ENCODE measurements around the gene MRPL11. TPM values are rescaled to one million over a fixed set of nuclear protein-coding genes. Genes with fewer than 3 reads are reported as not detected.

The MRPL11 gene
- total and polyA plus RNA-seq, 2 donors (not counting 1 experiment from before 2014, with no cell fraction given): 32.7 to 35.7 TPM

- Histone ChIP-seq H3K9ac (ENCODE audit: insufficient read depth, low read length) (no peak overlapping the region), H4K20me1 (ENCODE audit: control insufficient read depth, extremely low read depth, insufficient read depth, low read length) (no peaks in the 10 kb centered on the region), H3K4me1 (ENCODE audit: control insufficient read depth, extremely low read depth, insufficient read depth, low read length) (no peaks in the 10 kb centered on the region), H3K9me3 (ENCODE audit: control insufficient read depth, insufficient read depth, low read depth, low read length) (no peaks in the 10 kb centered on the region), H3K36me3 (ENCODE audit: control insufficient read depth, insufficient read depth, low read length) (no peaks in the 10 kb centered on the region), H3K4me2 (ENCODE audit: extremely low read depth, insufficient read depth, low read length) (no peak overlapping the region), H3K27ac (ENCODE audit: insufficient read depth, low read length) (no peak overlapping the region), H3K4me3 (replicated peaks in 1 of 4; ENCODE audit: control extremely low read depth in 1 of 4, insufficient read depth in 1 of 4, low read depth in 3 of 4, low read length in 4 of 4) (no peak overlapping the region), H3K27me3 (ENCODE audit: control insufficient read depth, insufficient read depth, low read length) (peaks cover 10% of the 10 kb centered on the region), H3K79me2 (ENCODE audit: control insufficient read depth, insufficient read depth, low read length) (no peaks in the 10 kb centered on the region), H2AFZ (ENCODE audit: low read length) (no peak overlapping the region)
- no peak for DNase-seq (ENCODE audit: low read depth in 2 of 2)
- TF ChIP-seq CTCF (conservative IDR thresholded peaks at IDR 0.05 in 1 of 2, IDR thresholded peaks at IDR 0.05 in 1 of 2; ENCODE audit: low read depth in 1 of 2, low read length in 2 of 2) (no peak), EZH2 (IDR thresholded peaks at IDR 0.05; ENCODE audit: low read length, missing control alignments) (no peak)
Observed at GRCh38 chr11:66412110-66412509, 26.5 kb downstream of the MRPL11 start.

- no peak overlapping the region for H2AFZ ChIP-seq (ENCODE audit: low read length)
- no peaks in the 10 kb centered on the region for H4K20me1 ChIP-seq (ENCODE audit: control insufficient read depth, extremely low read depth, insufficient read depth, low read length)
- no peaks in the 10 kb centered on the region for H3K36me3 ChIP-seq (ENCODE audit: control insufficient read depth, insufficient read depth, low read length)
- TF ChIP-seq EZH2 (IDR thresholded peaks at IDR 0.05; ENCODE audit: low read length, missing control alignments): no peak
- TF ChIP-seq CTCF (conservative IDR thresholded peaks at IDR 0.05 in 1 of 2, IDR thresholded peaks at IDR 0.05 in 1 of 2; ENCODE audit: low read depth in 1 of 2, low read length in 2 of 2): no peak
- no peak overlapping the region for H3K9ac ChIP-seq (ENCODE audit: insufficient read depth, low read length)
- H3K4me3 ChIP-seq (replicated peaks in 1 of 4; ENCODE audit: control extremely low read depth in 1 of 4, insufficient read depth in 1 of 4, low read depth in 3 of 4, low read length in 4 of 4): no peak overlapping the region
- no peaks in the 10 kb centered on the region for H3K4me1 ChIP-seq (ENCODE audit: control insufficient read depth, extremely low read depth, insufficient read depth, low read length)
- H3K4me2 ChIP-seq (ENCODE audit: extremely low read depth, insufficient read depth, low read length): no peak overlapping the region
- H3K27me3 ChIP-seq (ENCODE audit: control insufficient read depth, insufficient read depth, low read length): peaks cover 10% of the 10 kb centered on the region
- no peaks in the 10 kb centered on the region for H3K79me2 ChIP-seq (ENCODE audit: control insufficient read depth, insufficient read depth, low read length)
- no peak for DNase-seq (ENCODE audit: low read depth in 2 of 2)
- no peaks in the 10 kb centered on the region for H3K9me3 ChIP-seq (ENCODE audit: control insufficient read depth, insufficient read depth, low read depth, low read length)
- H3K27ac ChIP-seq (ENCODE audit: insufficient read depth, low read length): no peak overlapping the region
Observed at GRCh38 chr11:66411323-66411722, 27.3 kb downstream of the MRPL11 start.

DNA sequence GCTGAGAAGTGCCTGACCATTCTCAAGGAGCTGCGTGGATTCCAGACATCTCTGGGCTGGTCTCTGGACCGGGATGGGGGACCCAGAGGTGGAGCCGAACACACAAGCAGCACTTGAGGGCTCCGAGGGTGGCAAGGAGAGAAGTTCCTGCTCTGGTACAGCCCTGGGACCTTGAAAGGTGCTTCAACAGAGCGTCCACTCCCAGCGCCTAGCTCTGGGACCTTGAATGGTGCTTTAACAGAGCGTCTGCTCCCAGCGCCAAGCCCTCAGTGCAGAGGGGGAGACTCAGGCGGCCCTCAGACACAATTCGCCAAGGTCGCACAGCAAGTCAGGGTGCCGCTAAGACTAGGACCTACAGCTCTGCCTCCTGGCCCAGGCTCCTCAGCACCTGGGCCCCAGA is 28.5 kb downstream of the MRPL11 start:
- H3K9me3 ChIP-seq (ENCODE audit: control insufficient read depth, insufficient read depth, low read depth, low read length): no peaks in the 10 kb centered on the region
- H3K79me2 ChIP-seq (ENCODE audit: control insufficient read depth, insufficient read depth, low read length): no peaks in the 10 kb centered on the region
- no peak overlapping the region for H3K4me2 ChIP-seq (ENCODE audit: extremely low read depth, insufficient read depth, low read length)
- no peak overlapping the region for H2AFZ ChIP-seq (ENCODE audit: low read length)
- H3K4me3 ChIP-seq (replicated peaks in 1 of 4; ENCODE audit: control extremely low read depth in 1 of 4, insufficient read depth in 1 of 4, low read depth in 3 of 4, low read length in 4 of 4): no peak overlapping the region
- H3K27me3 ChIP-seq (ENCODE audit: control insufficient read depth, insufficient read depth, low read length): peaks cover 10% of the 10 kb centered on the region
- no peak for DNase-seq (ENCODE audit: low read depth in 2 of 2)
- TF ChIP-seq CTCF (conservative IDR thresholded peaks at IDR 0.05 in 1 of 2, IDR thresholded peaks at IDR 0.05 in 1 of 2; ENCODE audit: low read depth in 1 of 2, low read length in 2 of 2) (no peak), EZH2 (IDR thresholded peaks at IDR 0.05; ENCODE audit: low read length, missing control alignments) (no peak)
- no peaks in the 10 kb centered on the region for H3K4me1 ChIP-seq (ENCODE audit: control insufficient read depth, extremely low read depth, insufficient read depth, low read length)
- no peaks in the 10 kb centered on the region for H3K36me3 ChIP-seq (ENCODE audit: control insufficient read depth, insufficient read depth, low read length)
- H4K20me1 ChIP-seq (ENCODE audit: control insufficient read depth, extremely low read depth, insufficient read depth, low read length): no peaks in the 10 kb centered on the region
- no peak overlapping the region for H3K27ac ChIP-seq (ENCODE audit: insufficient read depth, low read length)
- no peak overlapping the region for H3K9ac ChIP-seq (ENCODE audit: insufficient read depth, low read length)

Measured in fibroblast of lung (primary cell).